ENCODE measurements around the gene HELZ2.

Gene HELZ2

DNA sequence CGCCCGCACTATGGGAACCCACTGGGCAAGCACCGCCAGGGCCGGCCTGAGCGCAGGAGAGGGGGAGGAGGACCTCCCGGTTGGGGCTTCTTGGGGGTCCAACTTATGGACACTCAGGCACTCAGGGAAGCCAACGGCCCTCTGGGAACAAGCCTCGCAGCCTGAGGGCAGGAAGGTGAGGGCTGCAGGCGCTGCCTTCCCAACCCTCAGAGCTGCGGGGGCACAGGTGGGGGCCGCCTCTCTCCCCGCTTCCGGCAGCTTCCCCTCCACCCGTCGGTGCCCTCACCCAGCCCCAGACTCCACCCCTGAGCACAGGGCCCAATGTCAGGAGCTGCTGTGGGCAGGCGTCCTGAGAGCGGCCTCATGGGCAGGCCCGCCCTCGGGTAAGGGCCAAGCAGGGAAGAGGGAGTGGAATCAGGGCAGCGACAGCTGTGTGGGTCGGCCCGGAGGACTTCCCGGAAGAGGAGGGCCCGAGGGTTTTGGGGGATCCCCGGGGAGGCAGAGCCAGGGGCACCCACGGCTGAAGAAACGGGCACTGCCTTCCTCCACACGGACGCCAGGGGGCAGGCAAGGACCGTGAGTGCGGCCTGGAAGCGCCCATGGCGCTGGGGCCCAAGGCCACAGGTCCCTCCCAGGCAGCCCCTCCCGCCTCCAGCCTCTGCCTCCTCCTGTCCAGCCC, 36.4 kb downstream of the HELZ2 start (continued):
- TF ChIP-seq, protein P1, sequence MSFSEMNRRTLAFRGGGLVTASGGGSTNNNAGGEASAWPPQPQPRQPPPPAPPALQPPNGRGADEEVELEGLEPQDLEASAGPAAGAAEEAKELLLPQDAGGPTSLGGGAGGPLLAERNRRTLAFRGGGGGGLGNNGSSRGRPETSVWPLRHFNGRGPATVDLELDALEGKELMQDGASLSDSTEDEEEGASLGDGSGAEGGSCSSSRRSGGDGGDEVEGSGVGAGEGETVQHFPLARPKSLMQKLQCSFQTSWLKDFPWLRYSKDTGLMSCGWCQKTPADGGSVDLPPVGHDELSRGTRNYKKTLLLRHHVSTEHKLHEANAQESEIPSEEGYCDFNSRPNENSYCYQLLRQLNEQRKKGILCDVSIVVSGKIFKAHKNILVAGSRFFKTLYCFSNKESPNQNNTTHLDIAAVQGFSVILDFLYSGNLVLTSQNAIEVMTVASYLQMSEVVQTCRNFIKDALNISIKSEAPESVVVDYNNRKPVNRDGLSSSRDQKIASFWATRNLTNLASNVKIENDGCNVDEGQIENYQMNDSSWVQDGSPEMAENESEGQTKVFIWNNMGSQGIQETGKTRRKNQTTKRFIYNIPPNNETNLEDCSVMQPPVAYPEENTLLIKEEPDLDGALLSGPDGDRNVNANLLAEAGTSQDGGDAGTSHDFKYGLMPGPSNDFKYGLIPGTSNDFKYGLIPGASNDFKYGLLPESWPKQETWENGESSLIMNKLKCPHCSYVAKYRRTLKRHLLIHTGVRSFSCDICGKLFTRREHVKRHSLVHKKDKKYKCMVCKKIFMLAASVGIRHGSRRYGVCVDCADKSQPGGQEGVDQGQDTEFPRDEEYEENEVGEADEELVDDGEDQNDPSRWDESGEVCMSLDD (tag by site-specific recombination; IDR thresholded peaks at IDR 0.05) = peak; percentile 99
- no peak; the same call in 1 of the 2 replicates for TF ChIP-seq ZNF610 (tag by site-specific recombination; IDR thresholded peaks at IDR 0.05; ENCODE audit: borderline replicate concordance)
- TF ChIP-seq ELK4 (IDR thresholded peaks at IDR 0.05; ENCODE audit: borderline replicate concordance, low read depth, low read length) = no peak
- TF ChIP-seq ZNF133 (tag by site-specific recombination; IDR thresholded peaks at IDR 0.05) = no peak
- TF ChIP-seq, protein P2, sequence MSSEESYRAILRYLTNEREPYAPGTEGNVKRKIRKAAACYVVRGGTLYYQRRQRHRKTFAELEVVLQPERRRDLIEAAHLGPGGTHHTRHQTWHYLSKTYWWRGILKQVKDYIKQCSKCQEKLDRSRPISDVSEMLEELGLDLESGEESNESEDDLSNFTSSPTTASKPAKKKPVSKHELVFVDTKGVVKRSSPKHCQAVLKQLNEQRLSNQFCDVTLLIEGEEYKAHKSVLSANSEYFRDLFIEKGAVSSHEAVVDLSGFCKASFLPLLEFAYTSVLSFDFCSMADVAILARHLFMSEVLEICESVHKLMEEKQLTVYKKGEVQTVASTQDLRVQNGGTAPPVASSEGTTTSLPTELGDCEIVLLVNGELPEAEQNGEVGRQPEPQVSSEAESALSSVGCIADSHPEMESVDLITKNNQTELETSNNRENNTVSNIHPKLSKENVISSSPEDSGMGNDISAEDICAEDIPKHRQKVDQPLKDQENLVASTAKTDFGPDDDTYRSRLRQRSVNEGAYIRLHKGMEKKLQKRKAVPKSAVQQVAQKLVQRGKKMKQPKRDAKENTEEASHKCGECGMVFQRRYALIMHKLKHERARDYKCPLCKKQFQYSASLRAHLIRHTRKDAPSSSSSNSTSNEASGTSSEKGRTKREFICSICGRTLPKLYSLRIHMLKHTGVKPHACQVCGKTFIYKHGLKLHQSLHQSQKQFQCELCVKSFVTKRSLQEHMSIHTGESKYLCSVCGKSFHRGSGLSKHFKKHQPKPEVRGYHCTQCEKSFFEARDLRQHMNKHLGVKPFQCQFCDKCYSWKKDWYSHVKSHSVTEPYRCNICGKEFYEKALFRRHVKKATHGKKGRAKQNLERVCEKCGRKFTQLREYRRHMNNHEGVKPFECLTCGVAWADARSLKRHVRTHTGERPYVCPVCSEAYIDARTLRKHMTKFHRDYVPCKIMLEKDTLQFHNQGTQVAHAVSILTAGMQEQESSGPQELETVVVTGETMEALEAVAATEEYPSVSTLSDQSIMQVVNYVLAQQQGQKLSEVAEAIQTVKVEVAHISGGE (tag by site-specific recombination; conservative IDR thresholded peaks at IDR 0.05; ENCODE audit: low read depth) = peak; percentile 82
- no peak for TF ChIP-seq ZNF18 (tag by site-specific recombination; IDR thresholded peaks at IDR 0.05)
- TF ChIP-seq ZNF169 (tag by site-specific recombination; IDR thresholded peaks at IDR 0.05) = no peak
- no peak for TF ChIP-seq ZNF184 (tag by site-specific recombination; IDR thresholded peaks at IDR 0.05)
- TF ChIP-seq, protein P3, sequence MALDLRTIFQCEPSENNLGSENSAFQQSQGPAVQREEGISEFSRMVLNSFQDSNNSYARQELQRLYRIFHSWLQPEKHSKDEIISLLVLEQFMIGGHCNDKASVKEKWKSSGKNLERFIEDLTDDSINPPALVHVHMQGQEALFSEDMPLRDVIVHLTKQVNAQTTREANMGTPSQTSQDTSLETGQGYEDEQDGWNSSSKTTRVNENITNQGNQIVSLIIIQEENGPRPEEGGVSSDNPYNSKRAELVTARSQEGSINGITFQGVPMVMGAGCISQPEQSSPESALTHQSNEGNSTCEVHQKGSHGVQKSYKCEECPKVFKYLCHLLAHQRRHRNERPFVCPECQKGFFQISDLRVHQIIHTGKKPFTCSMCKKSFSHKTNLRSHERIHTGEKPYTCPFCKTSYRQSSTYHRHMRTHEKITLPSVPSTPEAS (tag by site-specific recombination; IDR thresholded peaks at IDR 0.05) = 0 out of 2 replicates have a peak, but pooled peaks have one; percentile 33
- TF ChIP-seq, protein P4, sequence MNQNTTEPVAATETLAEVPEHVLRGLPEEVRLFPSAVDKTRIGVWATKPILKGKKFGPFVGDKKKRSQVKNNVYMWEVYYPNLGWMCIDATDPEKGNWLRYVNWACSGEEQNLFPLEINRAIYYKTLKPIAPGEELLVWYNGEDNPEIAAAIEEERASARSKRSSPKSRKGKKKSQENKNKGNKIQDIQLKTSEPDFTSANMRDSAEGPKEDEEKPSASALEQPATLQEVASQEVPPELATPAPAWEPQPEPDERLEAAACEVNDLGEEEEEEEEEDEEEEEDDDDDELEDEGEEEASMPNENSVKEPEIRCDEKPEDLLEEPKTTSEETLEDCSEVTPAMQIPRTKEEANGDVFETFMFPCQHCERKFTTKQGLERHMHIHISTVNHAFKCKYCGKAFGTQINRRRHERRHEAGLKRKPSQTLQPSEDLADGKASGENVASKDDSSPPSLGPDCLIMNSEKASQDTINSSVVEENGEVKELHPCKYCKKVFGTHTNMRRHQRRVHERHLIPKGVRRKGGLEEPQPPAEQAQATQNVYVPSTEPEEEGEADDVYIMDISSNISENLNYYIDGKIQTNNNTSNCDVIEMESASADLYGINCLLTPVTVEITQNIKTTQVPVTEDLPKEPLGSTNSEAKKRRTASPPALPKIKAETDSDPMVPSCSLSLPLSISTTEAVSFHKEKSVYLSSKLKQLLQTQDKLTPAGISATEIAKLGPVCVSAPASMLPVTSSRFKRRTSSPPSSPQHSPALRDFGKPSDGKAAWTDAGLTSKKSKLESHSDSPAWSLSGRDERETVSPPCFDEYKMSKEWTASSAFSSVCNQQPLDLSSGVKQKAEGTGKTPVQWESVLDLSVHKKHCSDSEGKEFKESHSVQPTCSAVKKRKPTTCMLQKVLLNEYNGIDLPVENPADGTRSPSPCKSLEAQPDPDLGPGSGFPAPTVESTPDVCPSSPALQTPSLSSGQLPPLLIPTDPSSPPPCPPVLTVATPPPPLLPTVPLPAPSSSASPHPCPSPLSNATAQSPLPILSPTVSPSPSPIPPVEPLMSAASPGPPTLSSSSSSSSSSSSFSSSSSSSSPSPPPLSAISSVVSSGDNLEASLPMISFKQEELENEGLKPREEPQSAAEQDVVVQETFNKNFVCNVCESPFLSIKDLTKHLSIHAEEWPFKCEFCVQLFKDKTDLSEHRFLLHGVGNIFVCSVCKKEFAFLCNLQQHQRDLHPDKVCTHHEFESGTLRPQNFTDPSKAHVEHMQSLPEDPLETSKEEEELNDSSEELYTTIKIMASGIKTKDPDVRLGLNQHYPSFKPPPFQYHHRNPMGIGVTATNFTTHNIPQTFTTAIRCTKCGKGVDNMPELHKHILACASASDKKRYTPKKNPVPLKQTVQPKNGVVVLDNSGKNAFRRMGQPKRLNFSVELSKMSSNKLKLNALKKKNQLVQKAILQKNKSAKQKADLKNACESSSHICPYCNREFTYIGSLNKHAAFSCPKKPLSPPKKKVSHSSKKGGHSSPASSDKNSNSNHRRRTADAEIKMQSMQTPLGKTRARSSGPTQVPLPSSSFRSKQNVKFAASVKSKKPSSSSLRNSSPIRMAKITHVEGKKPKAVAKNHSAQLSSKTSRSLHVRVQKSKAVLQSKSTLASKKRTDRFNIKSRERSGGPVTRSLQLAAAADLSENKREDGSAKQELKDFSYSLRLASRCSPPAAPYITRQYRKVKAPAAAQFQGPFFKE (tag by site-specific recombination; IDR thresholded peaks at IDR 0.05; ENCODE audit: borderline replicate concordance) = no peak
- TF ChIP-seq FEZF1 (tag by site-specific recombination; IDR thresholded peaks at IDR 0.05) = no peak
- TF ChIP-seq, protein P5, sequence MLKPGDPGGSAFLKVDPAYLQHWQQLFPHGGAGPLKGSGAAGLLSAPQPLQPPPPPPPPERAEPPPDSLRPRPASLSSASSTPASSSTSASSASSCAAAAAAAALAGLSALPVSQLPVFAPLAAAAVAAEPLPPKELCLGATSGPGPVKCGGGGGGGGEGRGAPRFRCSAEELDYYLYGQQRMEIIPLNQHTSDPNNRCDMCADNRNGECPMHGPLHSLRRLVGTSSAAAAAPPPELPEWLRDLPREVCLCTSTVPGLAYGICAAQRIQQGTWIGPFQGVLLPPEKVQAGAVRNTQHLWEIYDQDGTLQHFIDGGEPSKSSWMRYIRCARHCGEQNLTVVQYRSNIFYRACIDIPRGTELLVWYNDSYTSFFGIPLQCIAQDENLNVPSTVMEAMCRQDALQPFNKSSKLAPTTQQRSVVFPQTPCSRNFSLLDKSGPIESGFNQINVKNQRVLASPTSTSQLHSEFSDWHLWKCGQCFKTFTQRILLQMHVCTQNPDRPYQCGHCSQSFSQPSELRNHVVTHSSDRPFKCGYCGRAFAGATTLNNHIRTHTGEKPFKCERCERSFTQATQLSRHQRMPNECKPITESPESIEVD (tag by site-specific recombination; IDR thresholded peaks at IDR 0.05) = no peak
- TF ChIP-seq ZNF211 (tag by site-specific recombination; IDR thresholded peaks at IDR 0.05; ENCODE audit: low read depth) = no peak
- no peak for TF ChIP-seq ZBTB49 (tag by site-specific recombination; IDR thresholded peaks at IDR 0.05; ENCODE audit: low read depth)
- TF ChIP-seq ZNF394 (tag by site-specific recombination; IDR thresholded peaks at IDR 0.05; ENCODE audit: borderline replicate concordance) = peak; percentile 63; the same call in 1 of the 2 replicates
- peak; percentile 79; the same call in 1 of the 2 replicates for TF ChIP-seq KLF7 (tag by site-specific recombination; IDR thresholded peaks at IDR 0.05; ENCODE audit: borderline replicate concordance)
- TF ChIP-seq ZNF350 (tag by site-specific recombination; IDR thresholded peaks at IDR 0.05) = no peak

Measured in HEK293 (cell line).